OCI-LY3 (cell line): ENCODE data around the gene TAS2R3.
A peak's percentile ranks its signal among the peaks of the same experiment; 100 is the strongest.

ENCODE experiments used
- EZH2phosphoT487 ChIP-seq: fragments of 200-600 bp; shearing (Covaris generic); IDR thresholded peaks from 2 replicates; pipeline ENCODE4 v1.6.1; 2018; ENCODE audit warnings: antibody characterized with exemption, mixed run types, low read depth
- TF ChIP-seq, protein P1 (sequence below): fragments of 200-600, 300-600 bp; sonication (generic); IDR thresholded peaks from 2 replicates; pipeline ENCODE4 v1.5.1; 2014; ENCODE audit warnings: antibody characterized with exemption, low read length, low read depth

DNA sequence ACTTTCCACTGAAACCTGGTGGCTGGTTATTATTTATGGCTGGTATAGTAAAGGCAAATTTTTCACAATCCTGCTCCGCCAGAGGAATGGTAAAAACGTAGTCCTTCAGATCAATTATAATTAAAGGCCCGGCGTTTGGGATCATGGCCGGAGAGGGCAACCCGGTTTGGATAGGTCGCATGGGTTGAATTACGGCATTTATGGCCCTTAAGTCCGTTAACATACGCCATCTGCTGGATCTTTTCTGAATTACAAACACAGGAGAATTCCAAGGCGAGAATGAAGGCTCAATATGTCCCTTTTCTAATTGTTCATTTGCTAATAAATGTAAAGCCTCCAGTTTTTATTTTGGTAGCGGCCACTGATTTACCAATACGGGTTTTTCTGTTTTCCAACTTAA is 11.3 kb upstream of the TAS2R3 start:
- TF ChIP-seq, protein P1, sequence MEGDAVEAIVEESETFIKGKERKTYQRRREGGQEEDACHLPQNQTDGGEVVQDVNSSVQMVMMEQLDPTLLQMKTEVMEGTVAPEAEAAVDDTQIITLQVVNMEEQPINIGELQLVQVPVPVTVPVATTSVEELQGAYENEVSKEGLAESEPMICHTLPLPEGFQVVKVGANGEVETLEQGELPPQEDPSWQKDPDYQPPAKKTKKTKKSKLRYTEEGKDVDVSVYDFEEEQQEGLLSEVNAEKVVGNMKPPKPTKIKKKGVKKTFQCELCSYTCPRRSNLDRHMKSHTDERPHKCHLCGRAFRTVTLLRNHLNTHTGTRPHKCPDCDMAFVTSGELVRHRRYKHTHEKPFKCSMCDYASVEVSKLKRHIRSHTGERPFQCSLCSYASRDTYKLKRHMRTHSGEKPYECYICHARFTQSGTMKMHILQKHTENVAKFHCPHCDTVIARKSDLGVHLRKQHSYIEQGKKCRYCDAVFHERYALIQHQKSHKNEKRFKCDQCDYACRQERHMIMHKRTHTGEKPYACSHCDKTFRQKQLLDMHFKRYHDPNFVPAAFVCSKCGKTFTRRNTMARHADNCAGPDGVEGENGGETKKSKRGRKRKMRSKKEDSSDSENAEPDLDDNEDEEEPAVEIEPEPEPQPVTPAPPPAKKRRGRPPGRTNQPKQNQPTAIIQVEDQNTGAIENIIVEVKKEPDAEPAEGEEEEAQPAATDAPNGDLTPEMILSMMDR, result peak; percentile 27; the same call in 1 of the 2 replicates
- no peak for TF ChIP-seq EZH2phosphoT487
